RPMI7951 (cell line): ENCODE results near the gene MVB12B. TPM values are rescaled to one million over a fixed set of nuclear protein-coding genes. Genes with fewer than 3 reads are reported as not detected.
A peak's percentile ranks its signal among the peaks of the same experiment; 100 is the strongest.
"Not testable (repeated sequence)": the region's sequence is repeated elsewhere in the genome, so short reads cannot be mapped to it uniquely, and the experiment has no call there.

Source experiments
- DNase-seq: peaks from one replicate; pipeline ENCODE4 v3.0.0-alpha.2; 2012; ENCODE audit warnings: low read depth
- total RNA-seq: library from RNA; depleted of rRNA; stranded (reverse); fragments of >200 nt; shearing (Covaris generic); gene quantifications from 2 replicates; pipeline ENCODE4 v1.2.3, GENCODE V29; 2014

Gene MVB12B
- total RNA-seq, 1 experiment from 2014 or later = 2.2 TPM

- DNase-seq = no peak
Observed at GRCh38 chr9:126472198-126472947, 145.7 kb downstream of the MVB12B start.

GRCh38 chr9:126472948-126473298 is 146.3 kb downstream of the MVB12B start:
- DNase-seq = no peak

- DNase-seq = peak; percentile 45
Observed at GRCh38 chr9:126474206-126474765, 147.7 kb downstream of the MVB12B start.

GRCh38 chr9:126474786-126475485 is 148.3 kb downstream of the MVB12B start:
- peak; percentile 78 for DNase-seq

- DNase-seq = no peak
Observed at GRCh38 chr9:126475933-126476555, 149.4 kb downstream of the MVB12B start.

GRCh38 chr9:126477432-126477831 is 150.8 kb downstream of the MVB12B start:
- not testable (repeated sequence) for DNase-seq

- no peak for DNase-seq
Observed at GRCh38 chr9:126478216-126478981, 151.8 kb downstream of the MVB12B start.

GRCh38 chr9:126479515-126479914 is 152.9 kb downstream of the MVB12B start:
- no peak for DNase-seq

- DNase-seq = no peak
Observed at GRCh38 chr9:126480813-126481212, 154.2 kb downstream of the MVB12B start.

GRCh38 chr9:126481862-126482261 is 155.2 kb downstream of the MVB12B start:
- no peak for DNase-seq

GRCh38 chr9:126482361-126483044 is 155.9 kb downstream of the MVB12B start:
- DNase-seq = no peak

- DNase-seq = no peak
Observed at GRCh38 chr9:126483468-126484073, 156.9 kb downstream of the MVB12B start.

- DNase-seq = no peak
Observed at GRCh38 chr9:126485662-126486061, 159.0 kb downstream of the MVB12B start.

- DNase-seq = no peak
Observed at GRCh38 chr9:126486276-126486675, 159.6 kb downstream of the MVB12B start.

GRCh38 chr9:126487856-126488255 is 161.2 kb downstream of the MVB12B start:
- DNase-seq = no peak

- no peak for DNase-seq
Observed at GRCh38 chr9:126488310-126488709, 161.7 kb downstream of the MVB12B start.

GRCh38 chr9:126488881-126489404 is 162.3 kb downstream of the MVB12B start:
- DNase-seq = no peak

- DNase-seq = no peak
Observed at GRCh38 chr9:126489581-126490213, 163.1 kb downstream of the MVB12B start.

GRCh38 chr9:126490214-126490631 is 163.6 kb downstream of the MVB12B start:
- DNase-seq = no peak
